DMS 273 treated with DMSO at 0.1 percent for 48 hours (cell line): ENCODE results near the gene C1RL.

Experiments used
- DNase-seq: peaks from one replicate; lab custom pipeline; 2025; lab: John Stamatoyannopoulos, UW

Gene C1RL

GRCh38 chr12:7108796-7109571 lies at the start of gene C1RL:
TSS of gene C1RL (minus strand) at chr12:7109214. CDS start at chr12:7109180, 34 bp downstream.
- DNase-seq: no peak

DNA sequence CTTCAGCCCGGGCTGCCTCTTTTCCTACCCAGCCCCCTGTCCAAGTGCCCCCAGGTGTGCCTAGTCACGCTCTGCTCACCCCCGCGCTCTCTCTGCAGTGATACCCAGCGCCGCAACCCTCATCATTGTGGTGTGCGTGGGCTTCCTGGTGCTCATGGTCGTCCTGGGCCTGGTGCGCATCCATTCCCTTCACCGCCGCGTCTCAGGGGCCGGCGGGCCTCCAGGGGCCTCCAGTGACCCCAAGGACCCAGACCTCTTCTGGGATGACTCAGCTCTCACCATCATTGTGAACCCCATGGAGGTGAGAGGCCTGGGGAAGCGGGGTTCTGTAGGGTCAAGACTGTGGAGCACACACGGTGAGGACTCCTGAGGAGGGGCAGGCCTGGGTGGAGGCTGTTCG lies 48.4 kb upstream of the C1RL start:
- no peak for DNase-seq

DNA sequence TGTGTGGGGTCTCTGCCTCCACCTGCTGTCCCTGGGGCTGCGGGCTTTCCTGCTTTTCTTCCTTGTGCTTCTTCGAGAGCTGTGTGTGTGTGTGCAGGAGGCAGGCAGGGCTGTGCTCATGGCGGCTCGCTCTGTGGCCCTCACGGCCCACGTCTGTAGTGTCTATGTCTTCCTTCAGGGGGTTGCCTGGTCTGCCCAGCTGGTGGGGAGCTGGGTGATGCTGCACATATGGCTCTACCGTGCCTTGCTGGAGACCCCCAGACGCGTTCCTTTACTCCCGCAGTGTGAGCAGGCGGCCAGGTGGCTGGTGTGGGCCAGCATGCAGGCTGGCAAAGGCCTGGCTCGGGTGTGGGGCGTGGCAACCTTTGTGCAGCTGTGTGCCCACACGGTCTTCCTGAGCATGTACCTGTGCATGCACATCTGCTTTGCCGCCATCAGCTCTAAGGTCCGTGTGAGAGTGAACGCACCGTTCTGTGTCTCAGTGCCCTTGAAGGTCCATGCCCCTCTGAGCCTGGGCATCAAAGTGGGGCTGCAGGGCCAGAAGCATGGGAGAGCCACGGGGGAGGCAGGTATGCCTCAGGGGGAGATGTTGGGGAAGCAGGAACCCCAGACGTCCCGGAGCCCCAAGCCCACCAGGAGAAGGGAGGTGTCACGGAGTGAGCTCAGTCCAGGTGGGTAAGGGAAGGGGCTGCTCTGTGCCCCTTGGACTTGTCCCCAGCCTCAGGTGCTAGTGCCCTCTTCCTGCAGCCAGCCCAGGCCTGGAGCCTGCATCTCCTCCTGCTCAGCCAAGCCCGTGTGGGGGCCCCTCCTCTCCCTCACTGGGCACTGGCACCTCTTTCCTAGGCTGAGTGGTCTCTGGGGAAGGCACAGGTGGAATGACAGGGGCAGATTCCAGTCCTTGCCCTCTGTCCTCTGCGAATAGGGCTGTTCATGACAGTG lies 47.5 kb upstream of the C1RL start:
- DNase-seq: no peak

DNA sequence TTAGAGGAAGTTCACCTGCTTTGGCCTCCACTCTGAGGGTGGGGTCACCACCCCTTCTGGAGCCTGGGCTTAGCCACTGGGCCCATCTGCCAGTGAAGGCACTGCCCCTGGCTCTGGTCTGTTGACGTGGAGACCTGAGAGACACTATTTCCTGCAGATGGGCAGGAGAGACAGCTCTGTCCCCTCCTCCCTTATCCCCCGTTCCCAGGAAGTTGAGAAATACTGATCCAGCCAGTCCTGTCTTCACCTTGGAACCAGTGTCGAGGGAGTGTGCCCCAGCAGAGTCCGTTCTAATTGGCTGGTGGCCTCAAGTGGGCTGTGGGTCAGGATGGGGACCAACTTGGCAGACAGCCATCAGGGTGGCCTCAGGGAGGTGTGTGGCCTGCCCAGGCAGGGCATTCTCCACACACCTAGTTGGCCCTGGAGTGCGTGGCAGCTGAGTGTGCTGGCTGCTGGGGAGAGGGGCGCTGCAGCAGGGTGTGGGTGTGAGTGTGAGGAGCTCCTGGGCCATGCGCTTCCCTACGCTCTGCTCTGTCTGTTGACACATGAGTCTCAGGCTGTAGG lies 46.5 kb upstream of the C1RL start:
- no peak for DNase-seq

- no peak for DNase-seq
Measured at GRCh38 chr12:7154901-7155470, 46.0 kb upstream of the C1RL start.

- no peak for DNase-seq
Measured at GRCh38 chr12:7154042-7154441, 45.0 kb upstream of the C1RL start.

DNA sequence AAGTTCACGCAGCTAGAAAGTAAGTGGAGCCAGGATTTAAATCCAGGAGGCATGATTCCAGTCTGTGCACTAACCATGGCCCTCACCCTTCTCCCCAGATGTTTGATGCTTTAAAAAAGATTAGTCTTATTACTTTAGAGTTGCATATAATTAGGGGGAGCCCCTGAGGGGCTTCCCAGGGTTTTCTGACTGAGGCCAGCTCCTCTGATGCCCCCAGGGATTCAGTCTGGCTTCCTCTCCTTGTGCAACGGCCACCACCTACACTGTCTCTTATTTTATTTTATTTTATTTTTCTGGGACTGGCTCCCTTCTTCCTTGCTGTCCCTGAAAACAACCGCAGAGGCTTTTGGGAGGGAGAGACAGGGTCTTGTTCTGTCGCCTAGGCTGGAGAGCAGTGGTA lies 43.8 kb upstream of the C1RL start:
- no peak for DNase-seq

- no peak for DNase-seq
Measured at GRCh38 chr12:7151532-7151931, 42.5 kb upstream of the C1RL start.

DNA sequence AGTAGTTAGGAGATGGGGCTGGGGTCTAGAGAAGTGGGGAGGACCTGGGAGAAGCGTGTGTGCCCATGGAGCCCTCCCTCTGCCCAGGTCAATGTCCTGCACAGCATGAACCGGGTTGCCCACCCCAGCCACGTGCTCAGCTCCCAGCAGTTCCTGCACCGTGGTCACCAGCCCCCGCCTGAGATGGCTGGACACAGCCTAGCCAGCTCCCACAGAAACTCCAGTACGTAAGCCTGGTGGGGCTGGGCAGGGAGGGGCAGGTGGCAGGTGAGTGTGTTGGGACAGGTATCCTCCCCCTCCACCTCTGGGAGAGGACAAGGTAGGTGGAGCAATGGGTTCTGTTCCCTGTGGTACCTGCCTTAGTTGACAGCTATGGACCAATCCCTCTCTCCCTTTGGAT lies 41.8 kb upstream of the C1RL start:
- DNase-seq: no peak

DNA sequence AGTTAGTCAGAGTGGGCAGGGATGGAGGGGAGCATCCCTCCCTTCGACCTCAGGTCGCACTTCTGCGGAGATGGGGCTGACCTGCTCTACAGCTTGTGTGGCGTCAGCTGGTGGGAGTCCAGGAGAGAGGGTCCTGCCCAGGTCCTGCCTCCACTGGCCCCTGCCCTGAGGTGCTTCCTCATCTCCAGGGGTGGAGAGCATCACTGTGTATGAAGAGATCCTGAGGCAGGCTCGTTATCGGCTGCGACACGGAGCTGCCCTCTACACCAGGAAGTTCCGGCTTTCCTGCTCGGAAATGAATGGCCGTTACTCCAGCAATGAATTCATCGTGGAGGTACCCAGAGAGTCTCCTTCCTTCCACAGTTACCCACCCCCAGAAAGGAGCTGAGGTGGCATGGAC lies 41.3 kb upstream of the C1RL start:
- no peak for DNase-seq

GRCh38 chr12:7146906-7147305 lies 37.9 kb upstream of the C1RL start:
- no peak for DNase-seq

GRCh38 chr12:7146228-7146627 lies 37.2 kb upstream of the C1RL start:
- DNase-seq: no peak

DNA sequence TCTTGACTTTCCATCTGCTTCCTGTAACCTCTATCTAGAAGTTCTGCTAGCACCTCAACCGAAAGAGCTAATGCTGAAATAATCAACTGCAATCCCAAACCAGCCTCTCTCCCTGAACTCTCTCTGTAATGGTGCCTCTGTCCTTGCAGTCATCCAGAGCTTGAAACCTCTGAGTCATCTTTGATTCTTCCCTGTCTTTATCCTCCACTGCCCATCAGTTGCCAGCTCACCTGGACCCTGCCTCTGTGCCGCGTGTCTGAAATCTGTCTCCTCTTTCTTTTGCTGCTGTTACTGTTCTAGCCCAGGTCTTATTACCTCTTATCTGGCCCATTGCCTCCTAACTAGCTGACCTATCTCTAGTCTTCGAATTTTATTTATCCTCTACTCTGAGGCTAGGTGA lies 36.7 kb upstream of the C1RL start:
- no peak for DNase-seq

DNA sequence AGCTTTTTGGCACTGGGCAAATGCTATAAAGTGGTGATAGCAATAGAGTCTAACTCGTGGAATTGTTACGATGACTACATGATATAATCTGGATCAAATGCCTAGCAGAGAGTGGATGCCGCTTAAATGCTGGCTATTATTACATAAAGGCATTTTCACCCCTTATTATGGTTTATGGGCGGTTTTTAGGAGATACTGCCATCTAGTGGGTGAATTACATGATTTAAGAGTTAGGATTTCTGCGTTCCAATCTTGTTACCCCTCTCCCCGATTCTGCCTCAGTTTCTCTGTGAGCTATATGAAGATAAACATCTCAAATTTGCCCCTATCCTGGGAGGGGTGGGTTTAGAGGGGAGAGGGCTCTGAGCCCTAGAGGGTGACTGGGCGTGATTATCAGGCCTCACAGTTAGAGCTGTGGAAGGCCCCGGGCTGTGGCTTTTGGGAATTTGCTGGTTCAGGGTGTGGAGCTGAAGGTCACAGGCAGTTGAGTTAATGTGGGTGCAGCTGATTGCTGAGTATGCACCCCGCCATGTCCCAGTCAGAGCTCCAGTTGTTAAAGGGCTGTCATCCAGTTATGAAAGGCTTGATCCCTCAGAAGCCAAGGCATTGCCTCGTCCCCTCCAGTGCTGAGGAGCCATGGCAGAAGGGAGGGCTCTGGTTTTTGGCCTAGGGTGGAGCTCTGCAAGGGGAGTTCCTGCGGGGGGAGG lies 35.6 kb upstream of the C1RL start:
- DNase-seq: no peak

GRCh38 chr12:7143564-7143963 lies 34.5 kb upstream of the C1RL start:
- DNase-seq: no peak

- DNase-seq: no peak
Measured at GRCh38 chr12:7142809-7143465, 33.9 kb upstream of the C1RL start.

- DNase-seq: no peak
Measured at GRCh38 chr12:7142056-7142644, 33.1 kb upstream of the C1RL start.

GRCh38 chr12:7141351-7142005 lies 32.5 kb upstream of the C1RL start:
- no peak for DNase-seq

DNA sequence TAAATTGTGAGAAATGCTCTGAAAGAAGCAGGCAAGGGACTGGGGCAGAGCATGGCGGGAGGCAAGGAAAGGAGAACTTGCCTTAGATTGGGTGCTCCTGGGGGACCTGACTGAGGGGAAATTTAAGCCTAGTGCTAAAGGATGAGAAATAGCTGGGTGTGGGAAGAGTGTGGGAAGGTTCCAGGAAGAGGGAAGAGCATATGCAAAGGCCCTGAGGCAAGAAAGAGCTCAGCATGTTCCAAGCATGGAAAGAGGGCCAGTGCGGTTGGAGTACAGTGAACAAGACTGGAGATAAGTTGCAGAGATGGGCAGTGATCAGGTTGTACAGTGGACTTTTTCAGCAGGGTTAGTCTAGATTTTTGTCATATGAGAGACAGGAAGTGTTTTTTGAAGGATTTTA lies 30.2 kb upstream of the C1RL start:
- DNase-seq: no peak

DNA sequence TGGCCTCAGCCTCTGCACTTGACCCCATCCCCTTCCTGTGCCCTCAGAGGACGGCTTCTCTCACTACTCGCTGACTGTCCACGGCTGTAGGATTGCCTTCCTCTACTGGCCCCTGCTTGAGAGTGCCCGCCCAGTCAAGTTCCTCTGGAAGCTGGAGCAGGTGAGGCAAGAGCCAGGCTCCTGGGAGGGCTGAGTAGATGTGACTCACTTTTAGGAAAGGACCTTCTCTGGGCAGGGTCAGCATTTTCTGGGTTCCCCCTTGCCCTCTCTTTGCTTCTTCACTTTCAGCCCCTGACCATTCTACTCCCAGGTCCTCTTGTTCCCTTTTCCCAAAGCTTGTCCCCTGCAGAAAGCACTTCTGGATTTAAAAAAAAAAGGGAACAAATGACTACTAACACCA lies 28.9 kb upstream of the C1RL start:
- no peak for DNase-seq
